HEK293 (cell line): ENCODE measurements around the gene CACNA1D.

ENCODE experiments used
- BCL11A ChIP-seq: fragments of 450-650 bp; formaldehyde crosslinking; IDR thresholded peaks from 2 replicates; pipeline ENCODE4 v1.5.1; 2016; ENCODE audit warnings: low read depth, missing biosample characterization, missing genetic modification characterization
- CTCF ChIP-seq: fragments of 450-650 bp; formaldehyde crosslinking; IDR thresholded peaks from 2 replicates; pipeline ENCODE4 v1.5.1; 2016; ENCODE audit warnings: missing biosample characterization, missing genetic modification characterization
- GLI4 ChIP-seq: fragments of 450-650 bp; formaldehyde crosslinking; IDR thresholded peaks from 2 replicates; pipeline ENCODE4 v1.5.1; 2016; ENCODE audit warnings: missing biosample characterization, missing genetic modification characterization
- MYNN ChIP-seq: fragments of 450-650 bp; formaldehyde crosslinking; IDR thresholded peaks from 2 replicates; pipeline ENCODE4 v1.5.1; 2016; ENCODE audit warnings: missing biosample characterization, missing genetic modification characterization, borderline replicate concordance
- YY1 ChIP-seq: fragments of 450-650 bp; formaldehyde crosslinking; IDR thresholded peaks from 2 replicates; pipeline ENCODE4 v1.5.1; 2018; ENCODE audit warnings: missing biosample characterization, missing genetic modification characterization
- ZBTB44 ChIP-seq: fragments of 450-650 bp; IDR thresholded peaks from 2 replicates; pipeline ENCODE4 v1.5.1; 2018; ENCODE audit warnings: missing biosample characterization, mild to moderate bottlenecking, missing genetic modification characterization
- ZNF140 ChIP-seq: fragments of 450-650 bp; formaldehyde crosslinking; IDR thresholded peaks from 2 replicates; pipeline ENCODE4 v1.5.1; 2016; ENCODE audit warnings: missing biosample characterization, missing genetic modification characterization
- ZNF311 ChIP-seq: fragments of 450-650 bp; formaldehyde crosslinking; IDR thresholded peaks from 2 replicates; pipeline ENCODE4 v1.5.1; 2017; ENCODE audit warnings: missing biosample characterization, missing genetic modification characterization, borderline replicate concordance
- ZNF510 ChIP-seq: fragments of 450-650 bp; formaldehyde crosslinking; IDR thresholded peaks from 2 replicates; pipeline ENCODE4 v1.5.1; 2018; ENCODE audit warnings: mild to moderate bottlenecking, missing genetic modification characterization, missing biosample characterization; ENCODE audit not compliant: insufficient replicate concordance
- TF ChIP-seq, protein P1 (sequence below): fragments of 450-650 bp; formaldehyde crosslinking; IDR thresholded peaks from 2 replicates; pipeline ENCODE4 v1.5.1; 2016; ENCODE audit warnings: missing biosample characterization, missing genetic modification characterization
- TF ChIP-seq, protein P2 (sequence below): fragments of 450-650 bp; formaldehyde crosslinking; IDR thresholded peaks from 2 replicates; pipeline ENCODE4 v1.5.1; 2016; ENCODE audit warnings: missing biosample characterization, missing genetic modification characterization

- TF ChIP-seq ZNF140 (tag by site-specific recombination), result no peak
- no peak for TF ChIP-seq ZBTB44 (tag by site-specific recombination)
- TF ChIP-seq, protein P1, sequence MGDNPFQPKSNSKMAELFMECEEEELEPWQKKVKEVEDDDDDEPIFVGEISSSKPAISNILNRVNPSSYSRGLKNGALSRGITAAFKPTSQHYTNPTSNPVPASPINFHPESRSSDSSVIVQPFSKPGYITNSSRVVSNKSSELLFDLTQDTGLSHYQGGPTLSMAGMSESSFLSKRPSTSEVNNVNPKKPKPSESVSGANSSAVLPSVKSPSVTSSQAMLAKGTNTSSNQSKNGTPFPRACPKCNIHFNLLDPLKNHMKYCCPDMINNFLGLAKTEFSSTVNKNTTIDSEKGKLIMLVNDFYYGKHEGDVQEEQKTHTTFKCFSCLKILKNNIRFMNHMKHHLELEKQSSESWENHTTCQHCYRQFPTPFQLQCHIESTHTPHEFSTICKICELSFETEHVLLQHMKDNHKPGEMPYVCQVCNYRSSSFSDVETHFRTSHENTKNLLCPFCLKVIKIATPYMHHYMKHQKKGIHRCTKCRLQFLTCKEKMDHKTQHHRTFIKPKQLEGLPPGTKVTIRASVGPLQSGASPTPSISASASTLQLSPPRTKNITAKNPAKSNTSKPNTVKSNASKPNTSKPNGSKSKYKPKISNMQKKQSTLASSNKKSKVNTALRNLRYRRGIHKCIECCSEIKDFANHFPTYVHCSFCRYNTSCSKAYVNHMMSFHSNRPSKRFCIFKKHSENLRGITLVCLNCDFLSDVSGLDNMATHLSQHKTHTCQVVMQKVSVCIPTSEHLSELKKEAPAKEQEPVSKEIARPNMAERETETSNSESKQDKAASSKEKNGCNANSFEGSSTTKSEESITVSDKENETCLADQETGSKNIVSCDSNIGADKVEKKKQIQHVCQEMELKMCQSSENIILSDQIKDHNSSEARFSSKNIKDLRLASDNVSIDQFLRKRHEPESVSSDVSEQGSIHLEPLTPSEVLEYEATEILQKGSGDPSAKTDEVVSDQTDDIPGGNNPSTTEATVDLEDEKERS (tag by site-specific recombination), result no peak
- no peak for TF ChIP-seq CTCF
- no peak for TF ChIP-seq ZNF311 (tag by site-specific recombination)
- TF ChIP-seq, protein P2, sequence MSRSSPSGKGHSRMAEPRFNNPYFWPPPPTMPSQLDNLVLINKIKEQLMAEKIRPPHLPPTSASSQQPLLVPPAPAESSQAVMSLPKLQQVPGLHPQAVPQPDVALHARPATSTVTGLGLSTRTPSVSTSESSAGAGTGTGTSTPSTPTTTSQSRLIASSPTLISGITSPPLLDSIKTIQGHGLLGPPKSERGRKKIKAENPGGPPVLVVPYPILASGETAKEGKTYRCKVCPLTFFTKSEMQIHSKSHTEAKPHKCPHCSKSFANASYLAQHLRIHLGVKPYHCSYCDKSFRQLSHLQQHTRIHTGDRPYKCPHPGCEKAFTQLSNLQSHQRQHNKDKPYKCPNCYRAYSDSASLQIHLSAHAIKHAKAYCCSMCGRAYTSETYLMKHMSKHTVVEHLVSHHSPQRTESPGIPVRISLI, result no peak
- TF ChIP-seq BCL11A (tag by site-specific recombination), result no peak
- TF ChIP-seq MYNN (tag by site-specific recombination), result no peak
- TF ChIP-seq GLI4, result no peak
- no peak for TF ChIP-seq YY1
- TF ChIP-seq ZNF510, result no peak
Measured at GRCh38 chr3:53682807-53683206, 188.4 kb downstream of the CACNA1D start.
